GM21390 (cell line): ENCODE results near the gene ATMIN.

Experiments used
- ATAC-seq: cut with Tn5 transposase; IDR thresholded peaks from one replicate; pipeline ENCODE4 v1.9.1; 2021; ENCODE audit not compliant: unreplicated experiment

Gene ATMIN

DNA sequence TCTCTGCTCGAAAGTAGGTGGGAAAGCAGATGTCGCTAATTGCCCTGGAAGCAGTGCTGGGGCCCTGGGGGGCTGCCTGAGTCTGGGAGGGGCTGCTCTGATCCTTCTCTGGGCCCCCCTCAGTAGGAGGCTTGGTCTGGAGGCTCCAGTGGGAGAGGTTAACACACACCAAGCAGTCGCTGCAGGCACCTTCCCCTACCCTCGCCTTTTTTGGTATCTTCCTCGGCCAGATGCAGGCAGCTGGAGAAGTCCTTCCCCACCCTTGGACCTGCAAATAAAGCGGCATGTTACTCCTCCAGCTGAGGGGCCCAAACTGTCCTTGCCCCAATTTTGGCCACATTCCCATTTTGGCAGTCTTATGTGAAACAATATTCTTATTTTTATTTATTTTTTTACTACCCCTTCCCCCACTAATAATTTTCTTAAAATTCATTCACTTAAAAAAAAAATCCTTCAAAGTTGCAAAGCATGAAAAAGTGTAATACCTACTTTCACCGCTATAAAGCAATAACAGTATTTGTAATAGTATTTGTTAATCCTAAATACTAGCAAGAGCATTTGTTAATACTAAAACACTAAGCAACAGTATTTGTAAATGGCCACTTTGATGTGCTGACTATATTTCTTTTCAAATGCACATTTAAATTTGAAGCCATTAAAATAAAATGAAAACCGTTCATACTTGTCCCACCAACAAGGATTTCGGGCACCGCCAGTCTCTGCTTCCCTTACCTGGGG is 26.4 kb downstream of the ATMIN start:
- ATAC-seq, result no peak

GRCh38 chr16:81066681-81067080 is 31.0 kb downstream of the ATMIN start:
- no peak for ATAC-seq

- ATAC-seq, result no peak
These were observed 31.5 kb downstream of the ATMIN start for GRCh38 chr16:81067166-81067565.

- ATAC-seq, result no peak
These were observed 33.4 kb downstream of the ATMIN start for GRCh38 chr16:81069063-81069462.

- no peak for ATAC-seq
These were observed 35.3 kb downstream of the ATMIN start for GRCh38 chr16:81070979-81071378.

DNA sequence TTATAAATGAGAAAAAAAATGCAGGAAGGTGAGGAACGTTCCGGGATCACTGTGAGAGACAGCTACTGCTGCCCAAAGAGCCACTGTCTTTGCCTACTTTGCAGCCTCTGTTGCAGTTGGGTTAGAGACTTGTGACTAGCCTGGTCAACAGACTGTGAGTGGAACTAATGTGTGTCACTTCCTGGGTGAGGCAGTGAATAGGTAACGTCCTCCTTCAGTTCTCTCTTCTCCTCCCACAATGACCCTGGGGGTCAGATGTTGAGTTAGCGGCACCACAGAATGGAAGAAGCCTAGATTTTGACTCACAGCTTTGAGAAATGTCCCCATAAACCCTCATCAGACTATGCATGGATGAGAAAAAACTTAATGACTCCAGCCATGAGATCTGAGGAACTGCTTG is 36.2 kb downstream of the ATMIN start:
- no peak for ATAC-seq

- ATAC-seq, result no peak
These were observed 38.1 kb downstream of the ATMIN start for GRCh38 chr16:81073560-81074330.

DNA sequence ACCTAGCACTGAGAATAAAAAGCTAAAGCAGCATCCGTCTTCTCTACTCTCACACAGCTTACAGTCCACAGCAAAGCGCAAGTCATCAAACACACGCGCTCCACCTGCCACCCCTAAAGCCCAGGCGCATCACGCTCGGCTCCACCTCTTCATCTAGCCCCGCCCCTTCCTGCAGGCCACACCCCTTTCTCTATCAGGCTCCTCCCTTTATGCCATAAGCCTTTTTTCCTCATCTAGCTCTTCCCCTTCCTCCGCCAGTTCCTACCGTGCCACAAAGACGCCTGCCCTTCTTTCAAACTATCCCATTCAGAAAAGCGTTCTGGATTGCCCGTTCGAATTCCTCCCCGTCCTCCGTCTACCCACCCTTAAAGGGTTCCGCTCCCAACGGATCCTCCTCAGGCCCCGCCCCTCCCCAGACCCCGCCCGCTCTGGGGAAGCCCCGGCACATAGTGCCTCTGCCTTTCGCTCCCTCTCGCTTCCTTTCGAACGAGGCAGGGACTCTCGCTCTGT is 41.0 kb downstream of the ATMIN start:
- ATAC-seq, result peak; percentile 85

- ATAC-seq, result peak; percentile 96
These were observed 41.7 kb downstream of the ATMIN start, which contains the start of gene C16orf46 for GRCh38 chr16:81077076-81077940. Gene C16orf46 (minus strand): TSS chr16:81077238. CDS start chr16:81063955, 13,283 bp downstream.

- ATAC-seq, result no peak
These were observed 44.6 kb downstream of the ATMIN start for GRCh38 chr16:81080233-81080632.

DNA sequence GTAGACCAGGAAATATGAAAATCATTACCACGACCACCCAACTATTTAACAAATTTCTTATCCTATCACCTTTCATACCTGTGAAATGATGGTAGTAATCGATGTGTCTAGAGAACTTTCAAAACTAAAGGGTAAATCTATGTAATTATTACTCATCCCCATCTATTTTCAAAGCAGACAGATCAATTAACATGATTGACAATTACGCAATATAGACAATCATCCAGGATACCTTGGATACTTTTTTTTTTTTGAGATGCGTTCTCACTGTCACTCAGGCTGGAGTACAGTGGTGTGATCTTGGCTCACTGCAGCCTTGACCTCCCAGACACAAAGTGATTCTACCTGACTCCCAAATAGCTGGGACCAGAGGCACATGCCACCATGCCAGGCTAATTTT is 45.4 kb downstream of the ATMIN start:
- no peak for ATAC-seq

- ATAC-seq, result no peak
These were observed 53.2 kb downstream of the ATMIN start for GRCh38 chr16:81088836-81089235.

DNA sequence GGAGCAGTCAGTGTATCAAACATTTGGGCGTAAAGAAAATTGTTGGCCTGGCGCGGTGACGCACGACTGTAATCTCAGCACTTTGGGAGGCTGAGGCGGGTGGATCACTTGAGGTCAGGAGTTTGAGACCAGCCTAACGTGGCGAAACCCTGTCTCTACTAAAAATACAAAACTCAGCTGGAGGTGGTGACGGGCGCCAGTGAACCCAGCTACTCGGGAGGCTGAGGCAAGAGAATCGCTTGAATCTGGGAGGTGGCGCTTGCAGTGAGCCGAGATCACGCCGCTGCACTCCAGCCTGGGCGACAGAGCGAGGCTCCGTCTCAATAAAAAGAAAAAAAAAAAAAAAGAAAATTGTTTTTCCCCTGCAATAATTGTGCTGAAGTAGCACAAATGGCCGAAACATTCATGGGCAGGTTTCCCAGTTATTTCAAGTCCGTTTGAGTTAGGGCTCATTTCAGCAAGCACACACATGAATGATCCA is 59.2 kb downstream of the ATMIN start:
- no peak for ATAC-seq

DNA sequence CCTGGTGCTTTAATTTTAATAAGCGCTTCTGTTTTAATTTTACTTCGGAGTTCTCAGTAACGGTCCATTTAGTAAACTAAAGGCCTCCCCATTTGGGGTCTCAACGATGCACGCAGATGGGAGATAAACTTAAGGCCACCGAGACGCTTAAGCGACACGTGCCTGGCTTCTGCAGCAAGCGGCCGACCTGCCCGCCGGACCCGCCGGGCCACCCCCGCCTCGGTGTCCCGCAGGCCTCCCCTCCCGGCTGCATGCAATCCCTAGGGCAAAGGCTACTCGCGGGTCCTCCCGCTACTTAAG is 60.0 kb downstream of the ATMIN start:
- ATAC-seq, result peak; percentile 5

GRCh38 chr16:81095953-81096714 is 60.5 kb downstream of the ATMIN start, which contains the start of gene GCSH:
Gene GCSH (minus strand): TSS chr16:81096395. CDS start chr16:81096278, 117 bp downstream.
- ATAC-seq, result peak; percentile 99

DNA sequence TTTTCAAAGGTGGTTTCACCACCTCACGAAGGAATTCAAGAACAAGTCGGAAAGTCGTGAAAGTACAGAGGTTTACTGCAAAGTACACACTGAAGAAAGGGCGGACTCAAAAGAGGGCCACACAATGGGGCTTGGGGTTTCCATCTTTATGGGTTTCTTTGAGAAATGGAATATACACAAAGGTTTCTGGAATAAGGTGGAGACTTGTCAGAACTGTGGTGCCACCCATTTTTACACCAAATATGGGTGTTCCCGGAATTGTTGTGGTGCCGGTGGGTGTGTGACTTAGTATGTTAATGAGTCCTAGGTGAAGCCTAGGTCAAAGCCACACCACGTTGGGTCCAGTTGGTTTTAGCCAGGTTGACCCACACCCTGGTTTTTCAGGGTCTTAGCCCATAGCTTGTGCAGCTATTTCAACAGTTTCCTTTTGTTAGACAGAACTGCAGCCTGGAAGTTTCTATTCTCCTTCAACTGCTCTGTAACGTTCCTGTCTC is 61.1 kb downstream of the ATMIN start:
- ATAC-seq, result no peak
